ENCODE results near the gene KDM7A. TPM values are rescaled to one million over a fixed set of nuclear protein-coding genes. Genes with fewer than 3 reads are reported as not detected.

The KDM7A gene
- total and polyA plus RNA-seq, 10 of the 15 experiments (the other 5 are each of a cell fraction or from before 2014, with no cell fraction given) = 0.07 to 0.96 (median 0.74) TPM

GRCh38 chr7:140143997-140144396 lies 32.8 kb downstream of the KDM7A start (continued):
- TF ChIP-seq ASH2L (IDR thresholded peaks at IDR 0.05; ENCODE audit: borderline replicate concordance, low read depth) = no peak
- no peak for TF ChIP-seq BHLHE40 (IDR thresholded peaks at IDR 0.05; ENCODE audit: borderline replicate concordance in 1 of 2, low read depth in 2 of 2, low read length in 1 of 2)
- TF ChIP-seq SIN3A (IDR thresholded peaks at IDR 0.05; ENCODE audit: low read depth, low read length) = no peak
- no peak for TF ChIP-seq SREBF2 (IDR thresholded peaks at IDR 0.05; ENCODE audit: low read length)
- TF ChIP-seq IKZF1 (conservative IDR thresholded peaks at IDR 0.05) = no peak

GRCh38 chr7:140142031-140142430 lies 34.8 kb downstream of the KDM7A start:
- ChIA-PET POLR2A (no interaction called here), CTCF (no interaction called here), SMC1A (ENCODE audit: uncharacterized antibody, unreplicated experiment) (no interaction called here), RAD21 (ENCODE audit: unreplicated experiment) (no interaction called here)
- H3K4me2 ChIP-seq (ENCODE audit: control insufficient read depth, insufficient read depth) = no peak overlapping the region
- TF ChIP-seq SREBF1 (IDR thresholded peaks at IDR 0.05; ENCODE audit: low read length) (no peak), POLR2A (IDR thresholded peaks at IDR 0.05; ENCODE audit: low read depth, low read length) (no peak), TBL1XR1 (IDR thresholded peaks at IDR 0.05; ENCODE audit: low read depth, low read length) (no peak), SMARCA5 (IDR thresholded peaks at IDR 0.05) (no peak), NFYA (IDR thresholded peaks at IDR 0.05; ENCODE audit: borderline replicate concordance, low read depth, low read length) (no peak), ZNF24 (IDR thresholded peaks at IDR 0.05) (no peak), BHLHE40 (IDR thresholded peaks at IDR 0.05; ENCODE audit: borderline replicate concordance in 1 of 2, low read depth in 2 of 2, low read length in 1 of 2) (no peak), EP300 (IDR thresholded peaks at IDR 0.05; ENCODE audit: borderline replicate concordance in 1 of 2, control insufficient read depth in 1 of 2, low read depth in 2 of 2, low read length in 2 of 2) (no peak), CBFB (IDR thresholded peaks at IDR 0.05; ENCODE audit: low read depth) (no peak), PRDM15 (CRISPR knock-in tag; IDR thresholded peaks at IDR 0.05) (no peak), ZZZ3 (IDR thresholded peaks at IDR 0.05; ENCODE audit: control insufficient read depth, insufficient read length, low read depth) (no peak)
- H3K9ac ChIP-seq (ENCODE audit: control insufficient read depth, insufficient read depth, low read length) = no peak overlapping the region
- no peaks in the 10 kb centered on the region for H3K4me1 ChIP-seq (ENCODE audit: control insufficient read depth, insufficient read depth, low read length)
- intact Hi-C loops (cut with micrococcal nuclease; ENCODE audit: unreplicated experiment) (no loop called here), in situ Hi-C loops (cut with MboI) (no loop called here)
- no TSS peak for BruUV-seq (replicated peaks)
- ATAC-seq = no peak
- no peaks in the 10 kb centered on the region for H3K36me3 ChIP-seq (ENCODE audit: control insufficient read depth in 2 of 2, insufficient read depth in 2 of 2, low read length in 1 of 2)
- no peak for DNase-seq (ENCODE audit: low read depth, low spot score)
- H3K27me3 ChIP-seq (replicated peaks in 1 of 2; ENCODE audit: control insufficient read depth in 2 of 2, insufficient read depth in 2 of 2, low read length in 1 of 2) = no peaks in the 10 kb centered on the region
- FAIRE-seq = no peak
- no peaks in the 10 kb centered on the region for H3K79me2 ChIP-seq (ENCODE audit: control insufficient read depth, insufficient read depth, low read length)
- H3K4me3 ChIP-seq = no peak overlapping the region
- H3K9me3 ChIP-seq (replicated peaks; ENCODE audit: control insufficient read depth, insufficient read depth, low read length) = no peaks in the 10 kb centered on the region
- H2AFZ ChIP-seq (ENCODE audit: control insufficient read depth, low read depth, low read length) = no peak overlapping the region
- no peaks in the 10 kb centered on the region for H4K20me1 ChIP-seq (ENCODE audit: control insufficient read depth, insufficient read depth)
- H3K27ac ChIP-seq (ENCODE audit: control insufficient read depth, insufficient read depth) = no peak overlapping the region

All from GM12878 (cell line).